Measurements from ENCODE around the gene SYCE1L. TPM values are rescaled to one million over a fixed set of nuclear protein-coding genes. Genes with fewer than 3 reads are reported as not detected.
"Not testable (repeated sequence)": the region's sequence is repeated elsewhere in the genome, so short reads cannot be mapped to it uniquely, and the experiment has no call there.

The SYCE1L gene
- total and polyA plus RNA-seq, 7 experiments from 2014 or later, result 1.3 to 14.1 (median 4.9) TPM

GRCh38 chr16:77234611-77235010 lies 35.4 kb downstream of the SYCE1L start:
- ATAC-seq (no peak), DNase-seq (no peak)
- H3K27ac Mint-ChIP-seq, result no peak overlapping the region
- peaks cover 12 to 35% (median 18%) of the 10 kb centered on the region in 5 donors for H3K27me3 Mint-ChIP-seq
- intact Hi-C loops (cut with micrococcal nuclease), result loop anchor here (5.0 to 10.0 kb wide), 2 partner anchors 240 to 738 kb away; no protein-coding TSS in a partner anchor
- CTCF ChIA-PET, result interaction anchor here (6.1 kb wide), 1 partner anchor 349 kb away, joined by 53 read pairs; no protein-coding TSS in a partner anchor
- no peaks in the 10 kb centered on the region for H3K9me3 Mint-ChIP-seq
- Histone ChIP-seq H3K27me3 (ENCODE audit: control insufficient read depth in 2 of 2, insufficient read depth in 2 of 2, low read length in 2 of 2) (no peaks in the 10 kb centered on the region), H3K9me3 (ENCODE audit: control insufficient read depth in 2 of 3, low read length in 3 of 3) (no peaks in the 10 kb centered on the region), H3K27ac (ENCODE audit: low read depth, low read length) (no peak overlapping the region), H3K36me3 (ENCODE audit: control insufficient read depth in 2 of 3, insufficient read depth in 3 of 3, low read length in 3 of 3) (no peaks in the 10 kb centered on the region), H3K4me1 (ENCODE audit: control insufficient read depth in 2 of 2, insufficient read depth in 2 of 2, low read length in 2 of 2) (no peaks in the 10 kb centered on the region), H3K4me3 (ENCODE audit: low read length) (no peak overlapping the region)
- H3K4me1 Mint-ChIP-seq, result peaks cover 0 to 6% (median 5%) of the 10 kb centered on the region in 7 donors
- no peak overlapping the region for H3K4me3 Mint-ChIP-seq
- POLR2A ChIA-PET, result no interaction called here
- H3K36me3 Mint-ChIP-seq, result no peaks in the 10 kb centered on the region

- peak overlapping the region in 2 of 9 donors; percentile 13 to 48 for H3K27ac Mint-ChIP-seq
- H3K4me3 ChIP-seq (ENCODE audit: low read length), result peak overlapping the region; percentile 42
Observed at GRCh38 chr16:77236063-77236511, 36.9 kb downstream of the SYCE1L start.

GRCh38 chr16:77238593-77238992 lies 39.4 kb downstream of the SYCE1L start:
- DNase-seq (no peak), ATAC-seq (no peak)
- H3K4me1 ChIP-seq (ENCODE audit: control insufficient read depth in 2 of 2, insufficient read depth in 2 of 2, low read length in 2 of 2), result no peaks in the 10 kb centered on the region
- H3K36me3 ChIP-seq (ENCODE audit: control insufficient read depth in 2 of 3, insufficient read depth in 3 of 3, low read length in 3 of 3), result no peaks in the 10 kb centered on the region
- intact Hi-C loops (cut with micrococcal nuclease), result loop anchor here (5.0 to 10.0 kb wide), 2 partner anchors 236 to 734 kb away; no protein-coding TSS in a partner anchor
- H3K9me3 Mint-ChIP-seq, result peaks cover 0 to 1% (median 0%) of the 10 kb centered on the region in 11 donors
- no peaks in the 10 kb centered on the region for H3K27me3 ChIP-seq (ENCODE audit: control insufficient read depth in 2 of 2, insufficient read depth in 2 of 2, low read length in 2 of 2)
- H3K4me3 ChIP-seq (ENCODE audit: low read length), result no peak overlapping the region
- H3K9me3 ChIP-seq (ENCODE audit: control insufficient read depth in 2 of 3, low read length in 3 of 3), result no peaks in the 10 kb centered on the region
- POLR2A ChIA-PET, result no interaction called here
- H3K36me3 Mint-ChIP-seq, result no peaks in the 10 kb centered on the region
- peaks cover 0 to 6% (median 5%) of the 10 kb centered on the region in 7 donors for H3K4me1 Mint-ChIP-seq
- no peak overlapping the region for H3K27ac ChIP-seq (ENCODE audit: low read depth, low read length)
- H3K27ac Mint-ChIP-seq, result no peak overlapping the region
- CTCF ChIA-PET, result no interaction called here
- peaks cover 9 to 24% (median 18%) of the 10 kb centered on the region in 5 donors for H3K27me3 Mint-ChIP-seq
- H3K4me3 Mint-ChIP-seq, result no peak overlapping the region

More at GRCh38 chr16:77236063-77236511, 36.9 kb downstream of the SYCE1L start:
- H3K36me3 ChIP-seq (ENCODE audit: control insufficient read depth in 2 of 3, insufficient read depth in 3 of 3, low read length in 3 of 3), result no peaks in the 10 kb centered on the region
- intact Hi-C loops (cut with micrococcal nuclease), result loop anchor here (1.0 to 10.0 kb wide), 9 partner anchors 24 to 863 kb away; partner anchors contain the start of genes MON1B (in 1 of the 2) and WWOX (in 1 of the 2)
- no peaks in the 10 kb centered on the region for H3K27me3 ChIP-seq (ENCODE audit: control insufficient read depth in 2 of 2, insufficient read depth in 2 of 2, low read length in 2 of 2)
- ATAC-seq, result peak; percentile 100
- H3K36me3 Mint-ChIP-seq, result no peaks in the 10 kb centered on the region
- no peak overlapping the region for H3K27ac ChIP-seq (ENCODE audit: low read depth, low read length)
- no peaks in the 10 kb centered on the region for H3K4me1 ChIP-seq (ENCODE audit: control insufficient read depth in 2 of 2, insufficient read depth in 2 of 2, low read length in 2 of 2)
- ChIA-PET POLR2A (no interaction called here), CTCF (interaction anchor here (0.7 to 6.1 kb wide), 2 partner anchors 347 to 1425 kb away, joined by 5 to 53 read pairs; no protein-coding TSS in a partner anchor)
- no peaks in the 10 kb centered on the region for H3K9me3 ChIP-seq (ENCODE audit: control insufficient read depth in 2 of 3, low read length in 3 of 3)
- H3K4me3 Mint-ChIP-seq, result peak overlapping the region; percentile 57 to 87 (median 76)
- H3K9me3 Mint-ChIP-seq, result no peaks in the 10 kb centered on the region
- H3K4me1 Mint-ChIP-seq, result peaks cover 0 to 6% (median 5%) of the 10 kb centered on the region in 7 donors
- DNase-seq, result peak; percentile 74 to 89 (median 83)
- H3K27me3 Mint-ChIP-seq, result peaks cover 12 to 30% (median 18%) of the 10 kb centered on the region in 5 donors

DNA sequence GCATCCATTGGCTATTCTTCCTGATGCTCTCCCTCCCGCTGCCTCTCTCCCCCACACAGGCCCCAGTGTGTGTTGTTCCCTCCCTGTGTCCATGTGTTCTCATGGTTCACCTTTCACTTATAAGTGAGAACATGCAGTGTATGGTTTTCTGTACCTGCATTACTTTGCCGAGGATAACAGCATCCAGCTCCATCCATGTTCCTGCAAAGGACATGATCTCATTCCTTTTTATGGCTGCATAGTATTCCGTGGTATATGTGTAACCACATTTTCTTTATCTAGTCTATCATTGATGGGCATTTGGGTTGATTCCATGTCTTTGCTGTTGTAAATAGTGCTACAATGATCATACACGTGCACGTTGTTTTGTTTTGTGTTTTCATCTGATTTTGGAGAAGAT lies 43.3 kb downstream of the SYCE1L start:
- H3K4me1 ChIP-seq (ENCODE audit: control insufficient read depth in 2 of 2, insufficient read depth in 2 of 2, low read length in 2 of 2); H3K9me3 ChIP-seq (ENCODE audit: control insufficient read depth in 2 of 3, low read length in 3 of 3); H3K4me1 Mint-ChIP-seq; H3K4me3 Mint-ChIP-seq; H3K27ac Mint-ChIP-seq; H3K9me3 Mint-ChIP-seq; H3K4me3 ChIP-seq (ENCODE audit: low read length); DNase-seq; ATAC-seq; H3K36me3 Mint-ChIP-seq; POLR2A ChIA-PET; H3K27me3 ChIP-seq (ENCODE audit: control insufficient read depth in 2 of 2, insufficient read depth in 2 of 2, low read length in 2 of 2); CTCF ChIA-PET; H3K36me3 ChIP-seq (ENCODE audit: control insufficient read depth in 2 of 3, insufficient read depth in 3 of 3, low read length in 3 of 3); H3K27ac ChIP-seq (ENCODE audit: low read depth, low read length); intact Hi-C loops (cut with micrococcal nuclease); H3K27me3 Mint-ChIP-seq: not testable (repeated sequence)

DNA sequence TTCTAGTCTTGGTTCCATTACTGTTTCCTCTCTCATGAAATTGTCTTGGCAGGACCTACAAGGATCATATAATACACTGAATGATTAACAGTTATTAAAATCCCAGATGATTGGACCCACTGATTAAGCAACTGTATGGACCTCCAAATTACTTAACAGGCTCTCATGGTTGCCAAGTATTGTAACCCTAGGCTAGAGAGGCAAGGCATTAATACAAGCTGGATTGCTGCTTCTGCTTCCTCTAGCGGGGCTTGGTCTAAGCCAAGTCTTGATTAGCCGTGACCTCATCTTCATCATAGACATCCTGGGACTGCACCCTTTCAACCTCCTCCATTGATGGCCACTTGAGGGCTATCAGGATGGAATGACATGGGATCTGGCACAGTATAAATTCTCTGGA lies 46.9 kb downstream of the SYCE1L start:
- no peak overlapping the region for H3K27ac ChIP-seq (ENCODE audit: low read depth, low read length)
- DNase-seq, result no peak
- peaks cover 0 to 1% (median 0%) of the 10 kb centered on the region in 11 donors for H3K9me3 Mint-ChIP-seq
- no peak overlapping the region for H3K4me3 Mint-ChIP-seq
- H3K9me3 ChIP-seq (ENCODE audit: control insufficient read depth in 2 of 3, low read length in 3 of 3), result no peaks in the 10 kb centered on the region
- no peak overlapping the region for H3K27ac Mint-ChIP-seq
- ATAC-seq, result no peak
- no peaks in the 10 kb centered on the region for H3K27me3 Mint-ChIP-seq
- H3K27me3 ChIP-seq (ENCODE audit: control insufficient read depth in 2 of 2, insufficient read depth in 2 of 2, low read length in 2 of 2), result no peaks in the 10 kb centered on the region
- H3K4me1 Mint-ChIP-seq, result no peaks in the 10 kb centered on the region
- H3K4me3 ChIP-seq (ENCODE audit: low read length), result no peak overlapping the region
- intact Hi-C loops (cut with micrococcal nuclease), result no loop called here
- ChIA-PET POLR2A (no interaction called here), CTCF (no interaction called here)
- no peaks in the 10 kb centered on the region for H3K36me3 ChIP-seq (ENCODE audit: control insufficient read depth in 2 of 3, insufficient read depth in 3 of 3, low read length in 3 of 3)
- H3K36me3 Mint-ChIP-seq, result no peaks in the 10 kb centered on the region
- no peaks in the 10 kb centered on the region for H3K4me1 ChIP-seq (ENCODE audit: control insufficient read depth in 2 of 2, insufficient read depth in 2 of 2, low read length in 2 of 2)

DNA sequence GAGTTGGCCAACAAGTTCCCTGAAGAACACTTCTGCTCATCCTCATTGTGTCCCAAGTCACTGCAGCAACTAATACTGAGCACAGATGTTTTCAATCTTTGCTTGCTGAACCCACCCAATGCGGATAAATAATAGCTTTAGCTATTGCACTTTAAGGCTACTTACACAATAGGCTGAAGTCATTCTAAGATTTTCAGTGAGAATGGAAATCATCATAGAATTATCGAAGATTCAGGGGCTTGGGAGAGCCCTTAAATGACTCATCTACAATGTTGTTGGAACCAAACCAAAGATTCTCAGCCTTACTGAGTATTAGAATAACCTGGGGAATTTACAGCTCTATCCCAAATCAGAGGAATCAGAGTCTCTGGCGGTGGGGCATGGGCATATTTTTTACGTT lies 51.2 kb downstream of the SYCE1L start:
- Mint-ChIP-seq H3K4me3 (no peak overlapping the region), H3K9me3 (no peaks in the 10 kb centered on the region), H3K36me3 (no peaks in the 10 kb centered on the region), H3K27ac (no peak overlapping the region), H3K4me1 (no peaks in the 10 kb centered on the region), H3K27me3 (peaks cover 0 to 9% (median 3%) of the 10 kb centered on the region in 5 donors)
- Histone ChIP-seq H3K27ac (ENCODE audit: low read depth, low read length) (no peak overlapping the region), H3K9me3 (ENCODE audit: control insufficient read depth in 2 of 3, low read length in 3 of 3) (no peaks in the 10 kb centered on the region), H3K27me3 (ENCODE audit: control insufficient read depth in 2 of 2, insufficient read depth in 2 of 2, low read length in 2 of 2) (no peaks in the 10 kb centered on the region), H3K4me3 (ENCODE audit: low read length) (no peak overlapping the region), H3K4me1 (ENCODE audit: control insufficient read depth in 2 of 2, insufficient read depth in 2 of 2, low read length in 2 of 2) (no peaks in the 10 kb centered on the region), H3K36me3 (ENCODE audit: control insufficient read depth in 2 of 3, insufficient read depth in 3 of 3, low read length in 3 of 3) (no peaks in the 10 kb centered on the region)
- ATAC-seq (no peak), DNase-seq (no peak)
- ChIA-PET CTCF (no interaction called here), POLR2A (no interaction called here)
- intact Hi-C loops (cut with micrococcal nuclease), result no loop called here

All from naive thymus-derived CD4-positive, alpha-beta T cell (primary cell).